Fibroblast of the aortic adventitia (primary cell): ENCODE measurements around the gene TOM1L2. TPM values are rescaled to one million over a fixed set of nuclear protein-coding genes. Genes with fewer than 3 reads are reported as not detected.

ENCODE experiments used
- DNase-seq: peaks from one replicate; pipeline ENCODE4 v3.0.0-alpha.2; 2010; ENCODE audit warnings: low read depth
- H3K4me3 ChIP-seq: 2 replicates; pipeline ENCODE4 v1.5.1; 2011; ENCODE audit warnings: low read depth, mild to moderate bottlenecking, control low read depth, low read length, moderate library complexity
- total RNA-seq: library from RNA; depleted of rRNA; stranded (reverse); fragments of >200 nt; gene quantifications from 2 replicates; pipeline ENCODE4 v1.2.3, GENCODE V29; 2012; ENCODE audit warnings: low replicate concordance
- TF ChIP-seq, protein P1 (sequence below): IDR thresholded peaks from 2 replicates; pipeline ENCODE4 v1.5.1; 2011; ENCODE audit warnings: mild to moderate bottlenecking, low read length, control low read depth, inconsistent platforms; ENCODE audit not compliant: insufficient read depth

Gene TOM1L2
- total RNA-seq, 1 donor = 40.3 TPM

DNA sequence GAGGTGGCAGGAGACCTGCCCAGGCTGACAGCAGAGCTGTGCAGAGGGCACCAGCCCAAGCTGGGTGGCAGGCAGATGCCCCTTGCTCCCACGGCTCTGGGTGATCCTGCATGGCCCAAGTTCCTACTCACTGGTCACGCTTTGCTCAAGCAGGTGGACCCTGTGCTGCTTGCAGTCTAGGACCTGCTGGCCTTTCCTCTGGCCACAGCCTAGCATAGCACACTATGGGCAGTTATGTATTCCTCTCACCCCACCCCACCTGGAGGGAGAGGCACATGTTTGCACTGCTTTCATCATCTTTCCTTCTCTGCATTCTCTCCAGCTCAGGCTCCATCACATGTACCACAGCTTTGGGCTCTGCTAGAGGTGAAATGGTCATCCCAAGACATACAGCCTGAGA, 115.8 kb downstream of the TOM1L2 start:
- TF ChIP-seq, protein P1, sequence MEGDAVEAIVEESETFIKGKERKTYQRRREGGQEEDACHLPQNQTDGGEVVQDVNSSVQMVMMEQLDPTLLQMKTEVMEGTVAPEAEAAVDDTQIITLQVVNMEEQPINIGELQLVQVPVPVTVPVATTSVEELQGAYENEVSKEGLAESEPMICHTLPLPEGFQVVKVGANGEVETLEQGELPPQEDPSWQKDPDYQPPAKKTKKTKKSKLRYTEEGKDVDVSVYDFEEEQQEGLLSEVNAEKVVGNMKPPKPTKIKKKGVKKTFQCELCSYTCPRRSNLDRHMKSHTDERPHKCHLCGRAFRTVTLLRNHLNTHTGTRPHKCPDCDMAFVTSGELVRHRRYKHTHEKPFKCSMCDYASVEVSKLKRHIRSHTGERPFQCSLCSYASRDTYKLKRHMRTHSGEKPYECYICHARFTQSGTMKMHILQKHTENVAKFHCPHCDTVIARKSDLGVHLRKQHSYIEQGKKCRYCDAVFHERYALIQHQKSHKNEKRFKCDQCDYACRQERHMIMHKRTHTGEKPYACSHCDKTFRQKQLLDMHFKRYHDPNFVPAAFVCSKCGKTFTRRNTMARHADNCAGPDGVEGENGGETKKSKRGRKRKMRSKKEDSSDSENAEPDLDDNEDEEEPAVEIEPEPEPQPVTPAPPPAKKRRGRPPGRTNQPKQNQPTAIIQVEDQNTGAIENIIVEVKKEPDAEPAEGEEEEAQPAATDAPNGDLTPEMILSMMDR = no peak

DNA sequence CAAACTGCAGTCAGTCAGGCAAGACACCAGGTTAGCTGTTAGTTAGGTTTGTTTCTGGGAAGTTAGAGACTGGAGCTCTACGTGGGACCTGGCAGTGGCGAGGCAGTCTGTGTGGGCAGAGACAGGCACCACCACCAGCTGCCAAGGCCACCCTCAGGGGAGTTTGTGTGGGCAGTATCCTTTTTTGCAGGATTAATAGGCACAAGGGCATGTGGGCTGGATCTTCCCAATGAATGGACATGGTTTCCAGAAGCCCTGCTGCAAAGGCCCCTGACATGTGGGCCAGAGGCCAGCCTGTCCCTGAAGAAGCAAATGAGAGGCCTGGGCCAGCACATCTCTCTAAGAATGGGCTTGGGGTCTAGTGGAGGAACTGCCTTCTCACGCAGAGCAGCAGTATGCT, 116.2 kb downstream of the TOM1L2 start:
- TF ChIP-seq, protein P1 = no peak
- no peak for DNase-seq
- H3K4me3 ChIP-seq = no peak overlapping the region

More for the DNA sequence above, 115.8 kb downstream of the TOM1L2 start:
- no peak for DNase-seq
- no peak overlapping the region for H3K4me3 ChIP-seq

DNA sequence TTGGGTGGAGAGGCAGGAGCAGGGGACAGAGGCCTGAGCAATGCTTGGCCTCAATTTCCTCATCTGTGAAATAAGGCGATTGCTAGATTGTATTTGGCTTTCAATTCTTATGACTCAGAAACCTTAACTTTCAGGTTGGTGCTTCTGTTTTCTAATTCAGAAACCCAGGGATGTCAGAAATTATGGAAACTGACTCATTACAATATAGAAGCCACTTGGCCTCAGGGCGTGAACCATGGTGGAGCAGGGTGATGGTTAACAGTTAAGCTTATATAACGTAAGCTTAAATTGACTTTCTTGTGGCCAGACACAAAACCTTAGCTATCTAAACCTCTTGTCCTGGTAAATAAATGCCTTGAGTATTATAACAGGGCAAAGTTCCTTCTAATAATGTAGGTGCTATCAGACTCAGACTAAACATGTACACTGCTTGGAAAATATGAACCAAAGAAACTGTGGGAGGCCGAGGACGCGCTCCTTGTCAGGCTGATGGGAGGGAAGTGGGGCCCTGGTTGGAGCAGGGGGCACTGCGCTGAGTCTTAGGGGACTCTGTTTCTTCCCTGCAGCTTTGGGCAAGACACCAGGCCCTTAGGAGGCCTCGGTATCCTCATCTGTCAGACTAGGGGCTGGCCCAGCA, 118.3 kb downstream of the TOM1L2 start:
- H3K4me3 ChIP-seq = no peak overlapping the region
- TF ChIP-seq, protein P1 = no peak
- no peak for DNase-seq

DNA sequence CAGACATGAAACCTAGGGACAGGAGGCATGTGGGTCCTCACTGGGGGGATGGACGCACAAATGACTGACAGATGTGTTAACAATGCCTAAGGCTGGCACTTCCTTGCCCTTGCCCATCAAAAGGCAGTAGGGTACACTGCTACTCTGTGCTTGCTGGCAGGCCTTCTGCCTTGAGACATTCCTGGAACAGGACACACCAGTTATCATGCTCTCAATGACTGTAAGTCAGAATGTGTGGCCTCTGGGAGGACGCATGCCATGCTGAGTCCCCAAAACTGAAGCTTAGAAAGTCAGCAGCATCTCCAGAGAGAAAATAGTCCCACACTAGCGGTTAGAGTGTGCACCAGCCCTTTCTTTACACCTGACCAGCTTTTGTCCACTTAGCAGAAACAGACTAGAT, 119.3 kb downstream of the TOM1L2 start:
- no peak overlapping the region for H3K4me3 ChIP-seq
- no peak for DNase-seq
- TF ChIP-seq, protein P1 = no peak

DNA sequence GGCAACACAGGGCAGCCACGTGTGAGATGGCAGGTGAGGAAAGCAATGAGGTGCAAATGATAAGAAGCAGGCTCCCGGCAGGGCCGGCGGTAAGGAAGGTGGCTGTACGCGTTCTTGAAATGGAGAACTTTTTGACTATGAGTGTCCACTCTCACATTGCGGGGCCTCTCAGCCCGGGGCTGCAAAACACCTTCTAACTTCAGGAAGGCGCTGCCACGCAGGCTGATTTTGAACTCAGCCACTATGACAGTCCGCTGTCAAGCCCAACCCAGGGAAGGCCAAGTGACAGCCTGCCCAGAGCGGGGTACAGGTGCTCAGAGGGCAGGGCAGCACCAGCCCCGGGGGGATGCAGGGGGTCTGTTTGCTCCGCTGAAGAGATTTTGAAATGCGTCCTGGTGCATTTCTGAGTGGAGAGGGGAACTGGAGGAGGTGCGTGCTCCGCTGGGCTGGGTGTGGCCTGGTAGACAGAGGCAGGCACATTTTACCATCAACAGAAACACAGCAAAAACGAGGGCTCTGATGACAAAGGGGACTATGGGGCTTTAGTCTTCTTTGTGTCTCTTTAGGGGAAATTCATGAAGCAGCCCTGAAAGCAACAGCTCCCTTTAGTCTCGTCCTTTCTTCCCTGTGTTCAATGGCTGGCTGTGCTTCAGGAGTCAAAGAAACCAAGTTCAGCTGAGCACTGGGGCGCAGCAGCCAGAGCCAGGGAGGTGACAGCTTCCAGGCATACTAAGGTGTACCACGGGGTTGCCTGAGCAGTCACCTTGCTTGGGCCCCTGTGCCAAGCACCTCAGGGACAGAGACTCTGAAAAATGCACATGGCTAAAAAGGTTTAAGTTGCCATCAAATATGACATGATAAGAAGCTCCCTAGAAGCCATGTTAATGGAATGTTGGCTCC, 120.8 kb downstream of the TOM1L2 start:
- no peak for DNase-seq
- TF ChIP-seq, protein P1 = no peak
- H3K4me3 ChIP-seq = no peak overlapping the region

- TF ChIP-seq, protein P1 = peak; percentile 41
- DNase-seq = peak; percentile 51
- no peak overlapping the region for H3K4me3 ChIP-seq
Measured at GRCh38 chr17:17849845-17850373, 122.3 kb downstream of the TOM1L2 start.
